HG02588 (cell line): ENCODE results near the gene DPP10.
"Not testable (repeated sequence)": the region's sequence is repeated elsewhere in the genome, so short reads cannot be mapped to it uniquely, and the experiment has no call there.

Source experiments
- ATAC-seq: cut with Tn5 transposase; IDR thresholded peaks from one replicate; pipeline ENCODE4 v1.9.1; 2021; ENCODE audit warnings: mild to moderate bottlenecking, moderate library complexity; ENCODE audit not compliant: unreplicated experiment

Gene DPP10

DNA sequence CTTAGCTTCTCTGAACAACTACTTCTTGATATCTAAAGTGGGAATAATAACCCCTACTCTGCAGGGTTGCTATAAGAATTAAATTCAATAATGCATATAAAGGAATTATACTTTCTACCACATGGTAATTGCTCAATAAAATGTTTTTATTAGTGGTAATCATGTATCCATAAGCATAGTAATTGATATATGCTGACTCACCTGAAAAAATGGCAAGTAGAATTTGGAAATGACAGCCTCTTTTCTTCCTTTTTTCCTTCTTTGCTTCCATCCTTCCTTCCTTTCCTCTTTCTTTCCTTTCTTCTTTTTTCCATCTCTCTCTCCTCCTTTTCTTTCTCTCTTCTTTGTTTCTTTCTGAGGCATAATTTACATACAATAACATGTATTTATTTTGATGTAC is 65.3 kb downstream of the DPP10 start:
- no peak for ATAC-seq

DNA sequence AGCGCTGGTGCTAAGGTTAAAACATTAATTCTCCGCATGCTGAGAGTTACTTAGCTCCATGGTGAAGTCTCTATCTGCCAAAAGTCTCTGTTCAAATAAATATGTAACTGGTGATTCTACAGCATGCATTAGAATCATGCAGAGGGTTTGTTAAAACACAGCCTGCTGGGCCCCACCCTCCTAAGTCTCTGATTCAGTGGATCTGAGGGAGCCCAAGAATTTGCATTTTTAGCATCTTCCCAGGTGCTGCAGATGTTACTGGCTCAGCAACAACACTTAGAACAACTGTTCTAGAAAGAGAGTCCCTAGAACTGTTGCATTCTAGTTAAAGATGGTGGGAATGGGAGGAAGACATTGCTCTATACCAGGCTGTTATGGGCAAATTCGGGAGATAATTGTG is 73.4 kb downstream of the DPP10 start:
- ATAC-seq = no peak

DNA sequence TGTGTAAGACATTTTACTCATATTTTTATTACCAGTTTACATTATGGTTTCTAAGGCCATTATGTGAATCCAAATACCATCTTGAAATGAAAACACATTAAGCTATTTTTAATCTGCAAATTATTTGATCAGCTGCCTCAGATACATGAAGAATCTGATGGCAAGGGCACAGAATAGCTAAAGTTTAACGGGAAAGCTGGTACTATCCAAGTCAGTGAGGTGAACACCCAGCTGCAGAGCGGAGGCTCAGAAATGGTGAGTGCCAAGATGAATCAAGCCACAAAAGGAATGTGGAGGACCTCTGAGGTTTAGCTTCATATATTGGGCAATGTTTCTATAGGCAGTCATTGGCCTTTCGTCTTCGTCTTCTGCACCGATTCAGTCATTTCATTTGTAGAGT is 75.1 kb downstream of the DPP10 start:
- no peak for ATAC-seq

DNA sequence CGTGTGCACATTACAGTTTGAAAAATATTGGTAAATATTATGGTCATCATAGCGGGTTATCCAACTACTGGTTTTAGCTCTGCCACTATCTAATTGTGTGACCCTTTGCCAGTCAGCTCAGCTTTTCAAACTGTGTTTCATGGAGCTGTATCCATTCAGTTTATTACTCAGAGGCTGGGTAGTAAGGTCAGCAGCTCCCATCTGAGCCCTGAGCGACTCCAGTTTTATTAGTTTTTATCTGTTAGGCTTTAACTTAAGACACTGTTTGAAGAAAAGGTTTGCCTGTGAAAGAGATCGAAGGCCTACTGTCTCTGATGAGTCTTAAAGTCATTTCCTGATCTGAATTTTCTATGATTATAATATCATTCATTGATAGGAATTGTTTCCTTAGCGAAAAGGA is 76.3 kb downstream of the DPP10 start:
- ATAC-seq = no peak

DNA sequence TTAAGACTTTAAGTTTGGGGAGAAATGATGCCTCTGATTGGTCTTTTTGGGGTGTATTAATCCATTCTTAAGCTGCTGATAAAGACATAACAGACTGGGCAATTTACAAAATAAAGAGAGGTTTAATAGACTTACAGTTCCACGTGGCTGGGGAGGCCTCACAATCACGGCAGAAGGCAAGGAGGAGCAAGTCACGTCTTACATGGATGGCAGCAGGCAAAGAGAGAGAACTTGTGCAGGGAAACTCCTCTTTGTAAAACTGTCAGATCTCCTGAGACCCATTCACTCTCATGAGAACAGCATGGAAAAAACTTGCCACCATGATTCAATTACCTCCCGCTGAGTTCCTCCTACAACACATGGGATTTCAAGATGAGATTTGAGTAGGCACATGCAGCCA is 80.2 kb downstream of the DPP10 start:
- ATAC-seq = not testable (repeated sequence)

DNA sequence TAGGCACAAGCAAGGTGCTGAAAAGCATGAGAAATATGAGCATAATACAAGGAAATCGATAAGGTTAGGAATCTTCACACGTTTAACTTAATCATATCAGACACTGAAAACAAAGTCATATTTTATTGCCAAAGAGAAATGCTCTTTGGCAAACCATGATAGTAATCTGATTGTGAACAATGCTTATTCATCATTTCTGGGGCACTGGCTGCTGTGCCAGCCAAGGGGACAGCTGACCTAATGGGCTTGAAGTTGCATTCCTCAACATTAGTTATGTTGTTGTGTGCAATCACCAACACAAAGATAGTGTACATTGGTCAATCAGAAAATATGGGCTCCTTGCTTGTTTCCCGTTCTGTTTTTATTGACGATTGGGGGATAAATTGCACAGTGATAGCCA is 83.5 kb downstream of the DPP10 start:
- ATAC-seq = no peak

DNA sequence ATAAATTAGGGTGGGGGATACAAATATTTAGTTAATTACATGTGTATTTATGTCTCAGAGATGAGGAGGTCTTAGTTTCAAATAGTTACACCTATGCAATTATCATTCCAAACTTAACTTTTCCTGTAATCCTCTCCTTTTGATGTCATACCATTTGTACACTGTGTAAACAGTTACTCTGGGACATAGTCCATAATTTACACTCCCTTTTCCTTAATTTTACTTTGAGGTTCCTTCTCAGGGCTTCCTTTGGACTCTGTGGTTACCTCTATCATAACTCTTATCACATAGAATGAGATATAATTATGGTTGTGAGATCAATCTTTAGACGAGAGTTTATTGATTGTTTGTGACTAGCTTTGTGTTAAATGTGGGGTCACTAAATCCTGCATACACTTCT is 84.4 kb downstream of the DPP10 start:
- ATAC-seq = no peak

DNA sequence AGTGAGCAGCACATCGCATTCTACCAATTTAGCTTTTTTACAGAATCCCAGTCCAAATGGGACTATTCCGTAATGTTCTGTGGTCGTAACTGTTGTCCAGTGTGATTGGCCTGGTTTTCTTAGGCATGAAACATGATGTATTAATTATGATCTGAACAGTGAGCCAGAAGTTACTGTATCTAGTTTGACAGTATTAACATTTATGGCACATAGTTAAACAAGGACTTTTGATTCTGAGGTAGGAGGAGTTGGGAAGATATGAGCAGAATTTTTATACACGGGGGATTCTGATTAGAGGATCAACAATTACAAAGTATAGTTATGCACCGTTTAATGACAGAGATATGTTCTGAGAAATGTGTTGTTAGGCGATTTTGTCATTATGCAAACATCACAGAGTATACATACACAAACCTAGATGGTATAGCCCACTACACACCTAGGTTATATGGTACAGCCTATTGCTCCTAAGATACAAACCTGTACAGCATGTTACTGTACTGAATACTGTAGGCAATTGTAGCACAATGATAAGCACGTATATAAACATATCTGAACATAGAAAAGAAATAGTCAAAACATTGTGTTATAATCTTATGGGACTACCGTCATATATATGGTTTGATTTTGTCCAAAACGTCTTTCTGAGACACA is 85.0 kb downstream of the DPP10 start:
- no peak for ATAC-seq

DNA sequence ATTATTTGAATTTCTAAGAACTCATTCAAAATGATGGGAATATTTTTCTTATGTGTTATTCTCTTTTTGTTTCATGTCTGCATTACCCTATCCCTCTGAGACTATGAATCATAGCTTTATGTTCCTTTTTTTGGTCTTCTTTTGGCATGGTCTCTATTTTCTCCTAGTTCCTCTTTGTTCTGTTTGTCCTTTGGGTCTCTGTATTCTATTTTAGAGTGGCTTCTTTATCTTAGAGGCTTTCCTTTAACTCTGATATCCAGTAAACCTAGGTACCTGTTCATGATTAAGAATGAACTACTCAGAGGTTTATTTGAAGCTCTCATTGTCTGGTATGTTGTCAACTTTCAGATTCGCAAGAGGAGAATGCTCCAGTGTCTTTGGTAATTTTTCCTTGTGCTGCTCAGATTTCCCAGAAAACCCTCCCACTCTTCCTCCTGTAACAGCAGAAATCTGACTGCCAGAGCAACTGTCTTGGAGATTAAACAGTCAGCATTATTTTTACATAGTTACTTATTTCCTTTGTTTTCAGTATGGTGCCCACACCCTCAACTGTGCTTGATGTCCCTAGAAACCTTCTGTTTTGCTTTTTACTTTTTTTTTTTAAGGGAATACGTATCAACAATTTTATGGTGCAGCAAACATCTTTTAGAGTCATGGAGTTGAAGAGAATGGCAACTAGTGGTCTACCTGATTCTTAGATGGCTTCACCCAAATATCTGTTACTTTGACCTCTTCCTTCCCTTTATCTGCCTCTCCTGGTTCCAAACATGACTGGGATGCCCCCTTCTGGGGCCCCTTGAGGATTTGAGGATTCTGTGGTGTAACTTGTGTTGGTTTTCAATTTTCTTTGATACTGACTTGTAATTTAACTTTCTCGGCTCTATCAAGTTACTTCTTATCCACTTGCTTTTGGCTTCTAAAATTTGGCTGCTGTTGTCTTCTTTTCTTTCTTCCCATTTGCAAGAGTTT is 92.0 kb downstream of the DPP10 start:
- no peak for ATAC-seq

DNA sequence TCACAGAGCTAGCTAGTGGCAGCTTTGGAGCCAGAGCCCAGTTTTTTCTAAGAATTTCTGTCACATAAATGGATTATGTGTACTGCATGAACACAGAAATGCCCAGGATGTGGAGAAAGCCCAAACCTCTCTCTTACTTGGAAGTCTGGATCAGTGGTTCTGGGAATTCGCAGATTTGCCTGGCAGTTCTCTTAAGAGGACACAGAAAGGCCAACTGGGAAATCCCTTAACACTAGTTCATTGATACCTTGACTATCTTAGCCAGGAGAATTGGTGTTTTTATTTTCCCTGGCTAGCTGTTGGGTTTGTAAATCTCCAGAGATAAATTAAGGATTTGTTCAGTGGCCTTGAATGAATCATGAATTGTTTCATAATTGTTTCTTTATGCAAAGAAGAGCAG is 95.3 kb downstream of the DPP10 start:
- no peak for ATAC-seq

DNA sequence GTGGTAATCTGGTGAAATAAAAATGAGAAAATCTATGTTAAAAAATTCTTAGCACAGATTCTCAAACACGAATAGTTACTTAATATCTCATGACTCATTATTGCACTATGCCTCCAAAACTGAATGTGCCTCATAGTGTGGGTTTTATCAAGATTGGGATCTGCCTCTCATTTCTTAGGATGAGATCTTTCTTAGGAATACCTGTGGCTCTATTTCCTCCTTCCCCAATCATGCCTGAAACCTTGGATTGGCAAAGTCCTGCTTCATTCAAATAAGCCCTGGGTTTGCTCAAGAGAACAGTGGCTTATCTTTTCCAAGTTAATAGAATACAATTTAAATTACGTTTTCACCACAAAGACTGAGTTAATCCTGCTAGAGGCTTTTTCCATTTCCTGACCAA is 100.3 kb downstream of the DPP10 start:
- no peak for ATAC-seq

DNA sequence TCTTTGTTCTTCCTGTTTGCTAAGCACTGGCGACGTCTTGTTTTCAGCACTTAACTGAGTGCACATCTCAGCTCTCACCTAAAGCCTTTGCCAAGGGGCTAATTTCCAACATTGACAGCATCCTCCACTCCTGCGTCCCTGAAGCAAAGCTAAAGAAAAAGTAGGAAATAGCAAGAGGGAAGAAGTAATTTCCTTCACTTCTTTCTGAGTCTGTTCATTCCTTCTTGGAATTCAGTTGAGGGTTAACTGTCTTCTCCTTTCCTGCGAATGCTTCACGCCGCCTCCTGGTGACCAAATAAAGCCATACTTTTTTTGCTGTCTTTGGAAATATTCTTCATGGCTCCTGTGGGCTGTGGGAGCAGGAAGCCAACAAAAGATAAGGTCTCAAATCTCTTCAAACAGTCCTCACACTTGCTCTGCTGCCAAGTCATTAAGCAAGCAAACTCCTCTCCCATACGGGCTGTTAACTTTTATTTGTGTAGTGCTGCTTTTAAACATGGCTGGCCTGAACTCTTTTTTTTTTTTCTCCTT is 100.9 kb downstream of the DPP10 start:
- no peak for ATAC-seq

DNA sequence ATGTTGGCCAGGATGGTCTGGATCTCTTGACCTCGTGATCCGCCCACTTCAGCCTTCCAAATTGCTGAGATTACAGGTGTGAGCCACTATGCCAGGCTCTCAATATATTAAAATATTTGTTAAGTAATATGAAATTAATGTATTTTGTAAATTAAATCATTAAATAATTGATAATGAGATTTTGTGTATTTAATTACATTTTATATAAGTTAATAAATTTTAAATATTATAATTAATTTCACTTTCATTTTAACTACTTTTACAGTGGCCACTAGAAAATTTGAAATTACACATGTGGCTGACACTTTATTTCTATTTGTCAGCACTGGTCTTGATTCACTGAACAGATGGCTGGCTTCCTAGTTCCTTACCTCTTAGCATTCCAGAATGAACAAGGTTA is 102.6 kb downstream of the DPP10 start:
- no peak for ATAC-seq

DNA sequence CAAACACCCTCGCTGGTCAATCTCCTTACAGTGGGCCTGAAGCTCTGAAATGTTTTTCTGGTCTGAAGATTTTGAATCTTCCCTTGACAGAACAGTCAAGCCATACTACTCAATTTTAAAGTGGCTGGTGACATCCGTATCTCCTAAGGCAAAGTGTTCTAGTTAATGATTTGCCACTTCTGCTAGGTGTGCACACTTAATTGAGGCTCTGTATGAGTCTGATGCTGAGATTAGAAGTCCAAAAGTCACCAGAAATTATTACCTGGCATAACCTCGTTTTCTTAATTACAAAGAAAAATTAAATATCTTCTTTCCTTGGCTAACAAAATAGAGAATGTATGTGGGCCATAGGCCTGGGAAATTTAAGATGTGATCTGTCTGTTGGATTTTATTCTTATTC is 104.1 kb downstream of the DPP10 start:
- no peak for ATAC-seq

DNA sequence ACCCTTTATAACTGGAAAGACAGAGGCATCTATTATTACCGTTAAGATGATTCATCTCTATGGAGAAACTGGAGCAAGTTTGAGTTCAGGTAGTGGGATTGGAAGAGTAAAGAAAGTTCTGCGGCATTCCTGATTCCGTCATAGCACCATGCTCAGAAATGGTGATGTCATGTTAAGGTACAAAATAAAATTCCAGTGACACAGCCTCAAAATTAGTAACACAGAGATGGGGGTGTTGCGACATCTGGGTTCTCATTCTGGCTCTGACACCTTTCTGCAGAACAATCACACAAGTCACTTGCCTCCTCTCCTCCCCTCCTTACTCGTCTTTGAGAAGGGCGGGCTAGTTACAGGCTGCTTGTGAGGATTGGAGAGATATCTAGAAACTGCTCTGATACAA is 105.7 kb downstream of the DPP10 start:
- ATAC-seq = no peak

DNA sequence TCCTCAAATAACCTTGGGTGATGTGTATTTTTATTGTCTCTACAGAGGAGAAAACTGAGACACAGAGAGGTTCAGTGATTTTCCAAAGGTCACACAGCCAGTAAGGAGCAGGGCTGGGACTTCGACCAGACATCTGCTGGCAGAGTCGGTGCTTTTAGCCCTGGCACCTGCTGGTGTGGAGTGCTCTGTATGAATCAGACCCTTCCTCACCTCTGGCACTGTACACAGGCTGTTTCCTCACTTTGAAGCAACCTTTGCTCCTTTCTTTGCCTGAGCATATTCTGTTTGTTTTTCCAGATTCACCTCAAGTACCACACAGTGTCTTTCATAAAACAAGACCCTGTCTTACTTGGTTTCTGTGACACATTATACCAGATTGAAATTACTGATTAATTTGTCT is 107.9 kb downstream of the DPP10 start:
- no peak for ATAC-seq

DNA sequence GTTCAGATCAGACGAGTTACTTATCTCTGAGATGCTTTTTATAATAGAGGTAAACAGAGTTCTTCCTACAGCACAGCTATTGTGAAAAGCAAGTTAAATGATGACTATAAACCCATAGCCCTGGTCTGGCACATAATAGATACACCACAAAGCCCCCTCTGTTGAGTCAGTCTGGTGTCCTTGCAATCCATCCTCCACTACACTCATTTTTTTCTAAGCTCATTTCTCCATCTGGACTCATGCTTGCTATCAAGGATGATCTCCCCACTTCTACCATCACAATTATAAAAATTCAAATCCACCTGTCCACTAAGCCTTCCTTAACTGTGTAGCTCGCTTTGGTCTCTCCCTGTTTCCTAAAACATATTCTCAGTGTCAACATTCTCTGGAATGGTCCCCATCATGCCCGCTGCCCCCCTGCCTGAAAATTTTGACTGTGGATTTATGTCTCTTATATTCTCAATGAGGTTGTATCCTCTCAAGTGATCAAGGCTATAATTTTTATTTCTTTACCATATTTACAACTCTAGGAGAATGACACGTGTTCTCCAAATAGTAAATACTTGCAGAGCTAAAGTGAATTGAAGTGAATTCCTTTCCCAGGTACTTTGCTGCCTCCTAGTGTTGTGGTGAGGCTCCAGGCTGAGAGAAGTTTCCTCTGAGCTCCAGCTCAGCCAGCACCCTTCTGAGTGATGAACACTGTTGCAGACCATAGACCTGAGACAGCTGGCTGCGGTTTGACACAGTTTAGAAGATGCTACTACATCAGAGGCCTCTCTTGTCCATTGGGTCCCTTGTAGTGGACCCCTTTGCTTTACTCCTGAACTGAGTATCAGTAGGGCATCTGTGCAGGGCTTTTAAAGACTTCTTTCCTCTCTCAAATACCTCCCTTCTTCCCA is 108.7 kb downstream of the DPP10 start:
- ATAC-seq = no peak

DNA sequence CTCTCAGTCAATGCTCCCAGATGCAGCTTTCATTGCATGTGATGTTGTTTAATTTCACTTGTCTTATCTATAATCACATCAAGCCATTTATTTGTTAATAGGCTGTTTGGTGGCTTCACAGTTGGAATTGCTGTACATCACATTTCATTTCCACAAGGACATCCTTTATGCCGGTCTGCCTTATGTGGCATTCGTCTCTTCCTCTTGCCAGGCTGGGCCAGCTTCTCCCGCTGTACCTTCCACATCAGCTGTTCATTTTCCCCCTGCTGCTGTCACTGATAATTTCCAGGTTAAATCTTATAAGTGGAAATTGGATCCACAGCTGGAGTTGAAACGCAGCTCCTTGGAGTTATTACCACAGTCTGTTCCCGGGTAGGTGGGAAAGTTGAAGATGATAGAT is 110.6 kb downstream of the DPP10 start:
- ATAC-seq = no peak

DNA sequence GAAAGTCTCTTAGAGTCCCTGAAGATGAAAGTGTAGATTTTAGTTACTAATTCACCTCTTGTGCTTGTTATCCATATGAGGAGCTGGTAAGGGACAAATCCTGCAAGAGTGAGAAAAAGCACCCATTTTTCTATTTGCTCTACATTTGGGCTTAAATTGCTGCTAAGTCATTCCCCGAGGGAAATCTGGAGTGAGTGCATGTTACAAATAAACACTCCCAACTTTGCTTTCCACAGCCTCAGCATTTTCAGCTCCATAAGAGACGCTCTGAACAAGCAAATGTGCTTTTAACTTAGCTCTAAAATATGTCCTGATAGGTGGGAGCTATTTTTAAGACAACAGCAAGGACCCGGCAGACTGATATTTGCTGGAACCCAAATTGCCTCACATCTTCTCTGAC is 126.7 kb downstream of the DPP10 start:
- no peak for ATAC-seq

DNA sequence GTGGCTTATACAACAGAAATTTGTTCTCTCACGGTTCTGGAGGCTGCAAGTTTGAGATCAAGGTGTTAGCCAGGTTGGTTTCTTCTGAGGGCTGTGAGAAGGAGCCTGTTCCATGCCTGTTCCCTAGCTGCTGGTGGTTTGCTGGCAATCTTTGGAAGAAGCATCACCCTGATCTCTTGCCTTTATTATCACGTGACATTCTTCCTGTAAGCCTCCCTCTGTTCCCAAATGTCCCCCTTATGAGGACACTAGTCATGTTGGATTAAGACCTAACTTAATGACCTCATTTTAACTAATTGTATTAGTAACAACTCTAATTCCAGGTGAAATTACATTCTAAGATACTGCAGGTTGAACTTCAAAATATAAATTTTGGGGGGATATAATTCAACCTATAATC is 135.2 kb downstream of the DPP10 start:
- no peak for ATAC-seq

DNA sequence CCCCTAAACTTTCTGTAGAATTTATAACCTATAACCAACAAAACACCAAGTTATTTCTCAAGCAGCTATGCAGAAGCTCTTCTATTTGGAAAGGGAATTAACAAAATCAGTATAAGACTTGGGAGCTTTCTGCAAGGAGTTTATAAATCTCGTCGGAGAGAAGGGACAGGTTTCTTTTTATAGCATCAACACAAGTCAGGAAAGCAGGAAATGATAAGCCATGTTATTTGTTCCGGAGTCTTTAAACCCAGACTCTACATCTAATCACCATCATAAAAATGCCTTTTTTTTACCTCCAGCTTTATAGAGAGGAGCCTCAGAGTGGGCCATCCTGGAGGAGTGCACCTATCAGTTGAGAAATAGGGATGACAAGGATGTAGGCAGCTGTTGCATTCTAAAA is 137.1 kb downstream of the DPP10 start:
- ATAC-seq = no peak
